ENCODE results near the gene IPO9.

The IPO9 gene

GRCh38 chr1:201916649-201917249 is 87.8 kb downstream of the IPO9 start:
- Histone ChIP-seq H2AFZ (ENCODE audit: low read depth, low read length) (no peak overlapping the region), H3K9me3 (ENCODE audit: low read length) (no peaks in the 10 kb centered on the region), H3K4me1 (ENCODE audit: insufficient read depth, low read length) (peaks cover 11% of the 10 kb centered on the region), H3K4me3 (ENCODE audit: low read length) (no peak overlapping the region), H3K36me3 (ENCODE audit: insufficient read depth, low read length) (no peaks in the 10 kb centered on the region), H3K27me3 (ENCODE audit: insufficient read depth, low read length) (peaks cover 8% of the 10 kb centered on the region)

GRCh38 chr1:201917362-201918033 is 88.5 kb downstream of the IPO9 start:
- no peak overlapping the region for H3K4me3 ChIP-seq (ENCODE audit: low read length)
- no peak overlapping the region for H2AFZ ChIP-seq (ENCODE audit: low read depth, low read length)
- peaks cover 11% of the 10 kb centered on the region for H3K4me1 ChIP-seq (ENCODE audit: insufficient read depth, low read length)

GRCh38 chr1:201918343-201918742 is 89.4 kb downstream of the IPO9 start:
- Histone ChIP-seq H3K4me1 (ENCODE audit: insufficient read depth, low read length) (peaks cover 11% of the 10 kb centered on the region), H3K9me3 (ENCODE audit: low read length) (no peaks in the 10 kb centered on the region), H3K4me3 (ENCODE audit: low read length) (no peak overlapping the region), H2AFZ (ENCODE audit: low read depth, low read length) (no peak overlapping the region), H3K36me3 (ENCODE audit: insufficient read depth, low read length) (no peaks in the 10 kb centered on the region), H3K27me3 (ENCODE audit: insufficient read depth, low read length) (peaks cover 8% of the 10 kb centered on the region)

More at GRCh38 chr1:201917362-201918033, 88.5 kb downstream of the IPO9 start:
- Histone ChIP-seq H3K27me3 (ENCODE audit: insufficient read depth, low read length) (peaks cover 8% of the 10 kb centered on the region), H3K9me3 (ENCODE audit: low read length) (no peaks in the 10 kb centered on the region), H3K36me3 (ENCODE audit: insufficient read depth, low read length) (no peaks in the 10 kb centered on the region)

- H3K4me3 ChIP-seq (ENCODE audit: low read length) = no peak overlapping the region
- no peaks in the 10 kb centered on the region for H3K36me3 ChIP-seq (ENCODE audit: insufficient read depth, low read length)
- H3K4me1 ChIP-seq (ENCODE audit: insufficient read depth, low read length) = peaks cover 2% of the 10 kb centered on the region
- peaks cover 4% of the 10 kb centered on the region for H3K27me3 ChIP-seq (ENCODE audit: insufficient read depth, low read length)
- no peak overlapping the region for H2AFZ ChIP-seq (ENCODE audit: low read depth, low read length)
- no peaks in the 10 kb centered on the region for H3K9me3 ChIP-seq (ENCODE audit: low read length)
Measured at GRCh38 chr1:201921952-201922558, 93.1 kb downstream of the IPO9 start.

- Histone ChIP-seq H3K36me3 (ENCODE audit: insufficient read depth, low read length) (no peaks in the 10 kb centered on the region), H3K9me3 (ENCODE audit: low read length) (no peaks in the 10 kb centered on the region), H3K27me3 (ENCODE audit: insufficient read depth, low read length) (peaks cover 5% of the 10 kb centered on the region), H3K4me3 (ENCODE audit: low read length) (no peak overlapping the region), H3K4me1 (ENCODE audit: insufficient read depth, low read length) (no peaks in the 10 kb centered on the region), H2AFZ (ENCODE audit: low read depth, low read length) (no peak overlapping the region)
Measured at GRCh38 chr1:201925301-201925567, 96.3 kb downstream of the IPO9 start.

GRCh38 chr1:201925981-201926645 is 97.2 kb downstream of the IPO9 start:
- Histone ChIP-seq H2AFZ (ENCODE audit: low read depth, low read length) (no peak overlapping the region), H3K9me3 (ENCODE audit: low read length) (no peaks in the 10 kb centered on the region), H3K4me1 (ENCODE audit: insufficient read depth, low read length) (no peaks in the 10 kb centered on the region), H3K36me3 (ENCODE audit: insufficient read depth, low read length) (no peaks in the 10 kb centered on the region), H3K4me3 (ENCODE audit: low read length) (no peak overlapping the region), H3K27me3 (ENCODE audit: insufficient read depth, low read length) (peaks cover 10% of the 10 kb centered on the region)

- no peak overlapping the region for H2AFZ ChIP-seq (ENCODE audit: low read depth, low read length)
- no peaks in the 10 kb centered on the region for H3K4me1 ChIP-seq (ENCODE audit: insufficient read depth, low read length)
- no peaks in the 10 kb centered on the region for H3K9me3 ChIP-seq (ENCODE audit: low read length)
- H3K36me3 ChIP-seq (ENCODE audit: insufficient read depth, low read length) = no peaks in the 10 kb centered on the region
- peaks cover 10% of the 10 kb centered on the region for H3K27me3 ChIP-seq (ENCODE audit: insufficient read depth, low read length)
- H3K4me3 ChIP-seq (ENCODE audit: low read length) = no peak overlapping the region
Measured at GRCh38 chr1:201928266-201928665, 99.3 kb downstream of the IPO9 start.

- H3K9me3 ChIP-seq (ENCODE audit: low read length) = no peaks in the 10 kb centered on the region
- no peak overlapping the region for H3K4me3 ChIP-seq (ENCODE audit: low read length)
- no peaks in the 10 kb centered on the region for H3K4me1 ChIP-seq (ENCODE audit: insufficient read depth, low read length)
- H3K27me3 ChIP-seq (ENCODE audit: insufficient read depth, low read length) = peaks cover 15% of the 10 kb centered on the region
- H3K36me3 ChIP-seq (ENCODE audit: insufficient read depth, low read length) = no peaks in the 10 kb centered on the region
- H2AFZ ChIP-seq (ENCODE audit: low read depth, low read length) = no peak overlapping the region
Measured at GRCh38 chr1:201930137-201930536, 101.2 kb downstream of the IPO9 start.

- Histone ChIP-seq H3K9me3 (ENCODE audit: low read length) (no peaks in the 10 kb centered on the region), H3K4me3 (ENCODE audit: low read length) (no peak overlapping the region), H2AFZ (ENCODE audit: low read depth, low read length) (no peak overlapping the region), H3K36me3 (ENCODE audit: insufficient read depth, low read length) (no peaks in the 10 kb centered on the region), H3K4me1 (ENCODE audit: insufficient read depth, low read length) (no peaks in the 10 kb centered on the region), H3K27me3 (ENCODE audit: insufficient read depth, low read length) (peaks cover 15% of the 10 kb centered on the region)
Measured at GRCh38 chr1:201930803-201931202, 101.8 kb downstream of the IPO9 start.
